ENCODE data around the gene HSF4.

HSF4 gene

GRCh38 chr16:67200491-67200890 lies 35.9 kb downstream of the HSF4 start:
- Histone ChIP-seq H3K4me2 (ENCODE audit: low read length) (no peak overlapping the region), H3K4me1 (ENCODE audit: control insufficient read depth, low read length) (no peaks in the 10 kb centered on the region), H3K4me3 (ENCODE audit: low read length) (no peak overlapping the region), H3K79me2 (ENCODE audit: control insufficient read depth, low read length) (peaks cover 4% of the 10 kb centered on the region; the same call in 1 of the 2 replicates), H4K20me1 (ENCODE audit: control insufficient read depth, insufficient read depth, low read depth, low read length) (peaks cover 3% of the 10 kb centered on the region; the same call in 1 of the 2 replicates), H3K36me3 (ENCODE audit: control insufficient read depth, low read length) (peaks cover 78% of the 10 kb centered on the region), H3K27me3 (ENCODE audit: control insufficient read depth, low read length) (no peaks in the 10 kb centered on the region), H3K9me3 (ENCODE audit: control insufficient read depth, insufficient read depth, low read length) (no peaks in the 10 kb centered on the region), H3F3A (ENCODE audit: control insufficient read depth, insufficient read depth) (no peaks in the 10 kb centered on the region; the same call in 1 of the 2 replicates), H3K9me2 (replicated peaks; ENCODE audit: control insufficient read depth, low read length) (no peaks in the 10 kb centered on the region), H3K27ac (ENCODE audit: low read depth, low read length) (no peak overlapping the region)
- TF ChIP-seq EZH2phosphoT487 (IDR thresholded peaks at IDR 0.05; ENCODE audit: borderline replicate concordance, low read length): no peak
- no peak for TF ChIP-seq CTCF (IDR thresholded peaks at IDR 0.05; ENCODE audit: low read depth, low read length, poor library complexity, severe bottlenecking)

DNA sequence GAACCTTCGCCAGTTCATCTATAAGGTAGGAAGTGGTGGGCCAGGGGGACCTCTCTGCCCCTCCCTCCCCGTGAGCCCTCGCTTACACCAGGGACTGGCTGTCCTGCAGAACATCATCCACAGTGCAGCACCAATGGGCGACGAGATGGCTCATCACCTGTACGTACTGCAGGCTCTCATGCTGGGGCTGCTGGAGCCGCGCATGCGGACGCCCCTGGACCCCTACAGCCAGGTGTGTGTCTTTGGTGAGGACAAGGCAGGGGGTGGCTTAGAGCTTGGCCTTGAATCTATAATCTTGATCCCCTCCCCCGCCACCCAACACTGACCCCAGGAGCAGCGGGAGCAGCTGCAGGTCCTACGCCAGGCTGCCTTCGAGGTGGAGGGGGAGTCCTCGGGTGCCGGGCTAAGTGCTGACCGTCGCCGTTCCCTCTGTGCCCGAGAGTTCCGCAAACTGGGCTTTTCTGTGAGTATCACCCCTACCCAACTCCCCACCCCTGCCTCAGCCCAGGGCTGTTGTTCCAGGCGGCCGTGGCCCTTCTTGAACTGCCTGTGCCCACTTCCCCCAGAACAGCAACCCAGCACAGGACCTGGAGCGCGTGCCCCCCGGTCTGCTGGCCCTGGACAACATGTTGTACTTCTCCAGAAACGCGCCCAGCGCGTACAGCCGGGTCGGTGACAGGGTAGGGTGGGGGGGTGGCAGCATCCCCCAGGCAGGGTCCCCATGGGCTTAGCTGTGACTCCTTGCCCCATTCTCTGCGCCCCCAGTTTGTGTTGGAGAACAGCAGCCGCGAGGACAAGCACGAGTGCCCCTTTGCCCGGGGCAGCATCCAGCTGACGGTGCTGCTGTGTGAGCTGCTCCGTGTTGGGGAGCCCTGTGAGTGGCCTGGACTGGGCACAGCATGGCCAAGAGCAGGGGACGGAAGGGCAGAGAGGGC lies 37.1 kb downstream of the HSF4 start:
- Histone ChIP-seq H3K4me2 (ENCODE audit: low read length) (no peak overlapping the region), H4K20me1 (ENCODE audit: control insufficient read depth, insufficient read depth, low read depth, low read length) (no peaks in the 10 kb centered on the region), H3F3A (ENCODE audit: control insufficient read depth, insufficient read depth) (no peaks in the 10 kb centered on the region; the same call in 1 of the 2 replicates), H3K9me2 (replicated peaks; ENCODE audit: control insufficient read depth, low read length) (no peaks in the 10 kb centered on the region), H3K9me3 (ENCODE audit: control insufficient read depth, insufficient read depth, low read length) (no peaks in the 10 kb centered on the region), H3K27me3 (ENCODE audit: control insufficient read depth, low read length) (no peaks in the 10 kb centered on the region), H3K79me2 (ENCODE audit: control insufficient read depth, low read length) (peaks cover 4% of the 10 kb centered on the region; the same call in 1 of the 2 replicates), H3K4me3 (ENCODE audit: low read length) (no peak overlapping the region), H3K27ac (ENCODE audit: low read depth, low read length) (no peak overlapping the region), H3K36me3 (ENCODE audit: control insufficient read depth, low read length) (peaks cover 66% of the 10 kb centered on the region), H3K4me1 (ENCODE audit: control insufficient read depth, low read length) (no peaks in the 10 kb centered on the region)
- no peak for TF ChIP-seq CTCF (IDR thresholded peaks at IDR 0.05; ENCODE audit: low read depth, low read length, poor library complexity, severe bottlenecking)
- no peak for TF ChIP-seq EZH2phosphoT487 (IDR thresholded peaks at IDR 0.05; ENCODE audit: borderline replicate concordance, low read length)

DNA sequence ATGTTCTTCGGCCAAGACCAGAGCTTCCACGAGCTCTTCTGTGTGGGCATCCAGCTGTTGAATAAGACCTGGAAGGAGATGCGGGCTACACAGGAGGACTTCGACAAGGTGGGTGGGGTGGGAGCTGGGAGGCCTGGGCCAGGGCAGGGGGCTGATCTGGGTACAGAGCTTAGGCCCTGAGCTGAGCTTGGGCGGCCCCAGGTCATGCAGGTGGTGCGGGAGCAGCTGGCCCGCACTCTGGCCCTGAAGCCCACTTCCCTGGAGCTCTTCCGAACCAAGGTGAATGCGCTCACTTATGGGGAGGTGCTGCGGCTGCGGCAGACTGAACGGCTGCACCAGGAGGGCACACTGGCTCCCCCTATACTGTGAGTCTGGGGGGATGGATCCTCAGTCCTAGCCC lies 37.9 kb downstream of the HSF4 start:
- peaks cover 59% of the 10 kb centered on the region for H3K36me3 ChIP-seq (ENCODE audit: control insufficient read depth, low read length)
- no peaks in the 10 kb centered on the region for H4K20me1 ChIP-seq (ENCODE audit: control insufficient read depth, insufficient read depth, low read depth, low read length)
- H3K4me1 ChIP-seq (ENCODE audit: control insufficient read depth, low read length): no peaks in the 10 kb centered on the region

More for the DNA sequence above, 37.9 kb downstream of the HSF4 start:
- Histone ChIP-seq H3F3A (ENCODE audit: control insufficient read depth, insufficient read depth) (no peaks in the 10 kb centered on the region; the same call in 1 of the 2 replicates), H3K27ac (ENCODE audit: low read depth, low read length) (no peak overlapping the region), H3K9me2 (replicated peaks; ENCODE audit: control insufficient read depth, low read length) (no peaks in the 10 kb centered on the region), H3K27me3 (ENCODE audit: control insufficient read depth, low read length) (no peaks in the 10 kb centered on the region), H3K79me2 (ENCODE audit: control insufficient read depth, low read length) (no peaks in the 10 kb centered on the region), H3K4me2 (ENCODE audit: low read length) (no peak overlapping the region), H3K9me3 (ENCODE audit: control insufficient read depth, insufficient read depth, low read length) (no peaks in the 10 kb centered on the region), H3K4me3 (ENCODE audit: low read length) (no peak overlapping the region)
- TF ChIP-seq CTCF (IDR thresholded peaks at IDR 0.05; ENCODE audit: low read depth, low read length, poor library complexity, severe bottlenecking): no peak
- no peak for TF ChIP-seq EZH2phosphoT487 (IDR thresholded peaks at IDR 0.05; ENCODE audit: borderline replicate concordance, low read length)

Measured in DOHH2 (cell line).